ENCODE data around the gene APBB1IP.
"Not testable (repeated sequence)": the region's sequence is repeated elsewhere in the genome, so short reads cannot be mapped to it uniquely, and the experiment has no call there.

Gene APBB1IP

DNA sequence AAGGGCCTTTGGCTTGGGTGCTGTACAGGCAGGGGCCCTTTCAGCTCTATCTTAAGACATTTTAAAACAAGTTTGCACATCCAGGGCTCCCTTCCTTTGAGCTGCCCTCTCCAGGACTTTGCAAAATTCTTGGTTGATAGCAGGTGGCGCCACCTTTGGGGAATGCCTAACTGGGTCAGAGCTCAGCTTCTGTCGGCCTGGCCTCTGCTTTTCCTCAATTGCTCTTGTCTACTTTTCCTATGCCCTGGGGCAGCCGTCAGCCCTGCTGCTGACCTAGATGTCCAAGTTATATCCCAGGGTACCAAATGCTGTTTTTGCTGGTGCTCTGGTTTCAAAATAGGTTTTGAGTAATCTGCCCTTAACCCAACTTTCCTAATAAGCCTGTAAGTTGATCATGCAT, 65.8 kb downstream of the APBB1IP start:
- peak; percentile 33 for DNase-seq (ENCODE audit: extremely low spot score)
- ChIA-PET POLR2A (interaction anchor here (0.9 kb wide), 1 partner anchor 12 kb away, joined by 3 read pairs; no protein-coding TSS in a partner anchor), CTCF (interaction anchor here (0.6 to 1.2 kb wide), 4 partner anchors 12 to 720 kb away, joined by 3 to 7 read pairs (median 3); no protein-coding TSS in a partner anchor)
- TF ChIP-seq SP1 (IDR thresholded peaks at IDR 0.05) (no peak), FOXK2 (IDR thresholded peaks at IDR 0.05) (no peak), FOXA1 (IDR thresholded peaks at IDR 0.05) (no peak), ZNF384 (IDR thresholded peaks at IDR 0.05) (no peak), HDGF (IDR thresholded peaks at IDR 0.05; ENCODE audit: borderline replicate concordance) (no peak), SUZ12 (IDR thresholded peaks at IDR 0.05) (no peak), L3MBTL2 (conservative IDR thresholded peaks at IDR 0.05) (no peak), LEF1 (IDR thresholded peaks at IDR 0.05; ENCODE audit: borderline replicate concordance) (no peak), CTBP1 (IDR thresholded peaks at IDR 0.05; ENCODE audit: borderline replicate concordance) (no peak), ARNT (IDR thresholded peaks at IDR 0.05) (no peak), TARDBP (IDR thresholded peaks at IDR 0.05) (no peak), BHLHE40 (IDR thresholded peaks at IDR 0.05; ENCODE audit: borderline replicate concordance) (no peak), PKNOX1 (IDR thresholded peaks at IDR 0.05) (no peak), FOXM1 (IDR thresholded peaks at IDR 0.05; ENCODE audit: borderline replicate concordance) (no peak), NFRKB (IDR thresholded peaks at IDR 0.05) (no peak), ELF4 (IDR thresholded peaks at IDR 0.05) (no peak)

DNA sequence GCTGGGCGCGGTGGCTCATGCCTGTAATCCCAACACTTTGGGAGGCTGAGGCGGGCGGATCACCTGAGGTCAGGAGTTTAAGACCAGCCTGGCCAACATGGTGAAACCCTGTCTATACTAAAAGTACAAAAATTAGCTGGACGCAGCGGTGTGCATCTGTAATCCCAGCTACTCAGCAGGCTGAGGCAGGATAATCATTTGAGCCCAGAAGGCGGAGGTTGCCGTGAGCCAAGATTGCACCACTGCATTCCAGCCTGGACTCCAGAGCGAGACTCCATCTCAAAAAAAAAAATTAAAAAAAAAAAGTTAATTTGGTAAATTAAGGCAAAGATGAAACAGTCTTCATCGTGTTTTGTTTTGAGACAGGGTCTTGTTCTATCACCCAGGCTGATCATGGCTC, 66.3 kb downstream of the APBB1IP start:
- CTCF ChIA-PET = interaction anchor here (0.6 to 1.2 kb wide), 4 partner anchors 11 to 720 kb away, joined by 3 to 7 read pairs (median 3); no protein-coding TSS in a partner anchor
- DNase-seq (ENCODE audit: extremely low spot score); POLR2A ChIA-PET: not testable (repeated sequence)

- no peak for TF ChIP-seq SUZ12 (IDR thresholded peaks at IDR 0.05)
- no peak for TF ChIP-seq L3MBTL2 (conservative IDR thresholded peaks at IDR 0.05)
- no peak for TF ChIP-seq LEF1 (IDR thresholded peaks at IDR 0.05; ENCODE audit: borderline replicate concordance)
- TF ChIP-seq NFRKB (IDR thresholded peaks at IDR 0.05) = no peak
- TF ChIP-seq FOXA1 (IDR thresholded peaks at IDR 0.05) = no peak
- no peak for TF ChIP-seq HDGF (IDR thresholded peaks at IDR 0.05; ENCODE audit: borderline replicate concordance)
- no peak for TF ChIP-seq BHLHE40 (IDR thresholded peaks at IDR 0.05; ENCODE audit: borderline replicate concordance)
- no peak for TF ChIP-seq ELF4 (IDR thresholded peaks at IDR 0.05)
- no peak for TF ChIP-seq FOXM1 (IDR thresholded peaks at IDR 0.05; ENCODE audit: borderline replicate concordance)
- CTCF ChIA-PET = no interaction called here
- POLR2A ChIA-PET = no interaction called here
- DNase-seq (ENCODE audit: extremely low spot score) = no peak
Measured at GRCh38 chr10:26505491-26505890, 67.3 kb downstream of the APBB1IP start.

DNA sequence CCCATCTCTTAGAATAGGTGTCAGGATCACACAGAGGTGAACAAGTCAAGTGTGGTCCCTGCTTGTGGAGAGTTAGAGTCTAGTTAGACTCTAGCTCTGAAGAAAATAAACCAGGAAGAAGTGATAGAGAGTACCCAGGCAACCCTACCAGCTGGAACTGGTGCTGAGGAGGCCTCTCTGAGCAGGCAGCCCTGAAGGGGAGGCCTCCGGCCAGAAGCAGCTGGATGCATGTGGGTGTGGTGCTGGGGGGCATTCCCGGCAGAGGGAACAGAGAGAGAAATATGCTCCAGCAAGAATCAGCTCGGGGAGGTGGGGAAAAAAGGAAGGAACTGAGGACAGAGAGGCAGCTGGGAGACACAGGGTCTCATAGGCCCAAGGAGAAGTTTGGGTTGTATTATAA, 68.6 kb downstream of the APBB1IP start:
- POLR2A ChIA-PET = no interaction called here
- CTCF ChIA-PET = no interaction called here
- TF ChIP-seq SUZ12 (IDR thresholded peaks at IDR 0.05) (no peak), ELF4 (IDR thresholded peaks at IDR 0.05) (no peak), NFRKB (IDR thresholded peaks at IDR 0.05) (no peak), ZNF384 (IDR thresholded peaks at IDR 0.05) (no peak), L3MBTL2 (conservative IDR thresholded peaks at IDR 0.05) (no peak), FOXA1 (IDR thresholded peaks at IDR 0.05) (no peak), SP1 (IDR thresholded peaks at IDR 0.05) (no peak), BHLHE40 (IDR thresholded peaks at IDR 0.05; ENCODE audit: borderline replicate concordance) (no peak), LEF1 (IDR thresholded peaks at IDR 0.05; ENCODE audit: borderline replicate concordance) (no peak), PKNOX1 (IDR thresholded peaks at IDR 0.05) (no peak), FOXK2 (IDR thresholded peaks at IDR 0.05) (no peak), CTBP1 (IDR thresholded peaks at IDR 0.05; ENCODE audit: borderline replicate concordance) (no peak), TARDBP (IDR thresholded peaks at IDR 0.05) (no peak), FOXM1 (IDR thresholded peaks at IDR 0.05; ENCODE audit: borderline replicate concordance) (no peak), ARNT (IDR thresholded peaks at IDR 0.05) (no peak), HDGF (IDR thresholded peaks at IDR 0.05; ENCODE audit: borderline replicate concordance) (no peak)
- DNase-seq (ENCODE audit: extremely low spot score) = no peak

DNA sequence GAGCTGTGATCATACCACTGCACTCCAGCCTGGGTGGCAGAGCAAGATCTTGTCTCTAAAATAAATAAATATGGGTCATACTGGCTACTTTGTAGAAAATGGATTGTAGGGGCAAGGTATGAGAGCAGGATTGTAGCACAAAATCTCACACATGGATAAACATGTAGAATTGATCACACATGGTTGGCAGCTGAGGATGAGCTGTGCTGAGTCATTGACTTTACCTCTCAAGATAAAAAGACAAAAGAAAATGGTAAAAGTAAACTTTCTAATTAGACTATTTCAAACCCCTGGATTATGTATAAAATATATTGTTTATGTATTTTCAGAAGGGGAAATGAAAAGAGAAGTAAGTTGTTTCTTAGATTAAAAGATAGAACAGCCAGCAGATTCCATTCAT, 69.3 kb downstream of the APBB1IP start:
- ChIA-PET CTCF (interaction anchor here (1.1 kb wide), 1 partner anchor 9 kb away, joined by 3 read pairs; no protein-coding TSS in a partner anchor), POLR2A (no interaction called here)
- no peak for DNase-seq (ENCODE audit: extremely low spot score)
- no peak for TF ChIP-seq FOXK2 (IDR thresholded peaks at IDR 0.05)
- no peak for TF ChIP-seq SUZ12 (IDR thresholded peaks at IDR 0.05)
- TF ChIP-seq ARNT (IDR thresholded peaks at IDR 0.05) = no peak
- no peak for TF ChIP-seq ELF4 (IDR thresholded peaks at IDR 0.05)
- no peak for TF ChIP-seq FOXM1 (IDR thresholded peaks at IDR 0.05; ENCODE audit: borderline replicate concordance)

- no peak for DNase-seq (ENCODE audit: extremely low spot score)
- ChIA-PET POLR2A (no interaction called here), CTCF (interaction anchor here (1.1 kb wide), 1 partner anchor 8 kb away, joined by 3 read pairs; no protein-coding TSS in a partner anchor)
- no peak for TF ChIP-seq L3MBTL2 (conservative IDR thresholded peaks at IDR 0.05)
- no peak for TF ChIP-seq PKNOX1 (IDR thresholded peaks at IDR 0.05)
- no peak for TF ChIP-seq NFRKB (IDR thresholded peaks at IDR 0.05)
- no peak for TF ChIP-seq FOXK2 (IDR thresholded peaks at IDR 0.05)
- TF ChIP-seq FOXM1 (IDR thresholded peaks at IDR 0.05; ENCODE audit: borderline replicate concordance) = no peak
- no peak for TF ChIP-seq HDGF (IDR thresholded peaks at IDR 0.05; ENCODE audit: borderline replicate concordance)
- TF ChIP-seq ZNF384 (IDR thresholded peaks at IDR 0.05) = no peak
- no peak for TF ChIP-seq SP1 (IDR thresholded peaks at IDR 0.05)
Measured at GRCh38 chr10:26508016-26508415, 69.9 kb downstream of the APBB1IP start.

DNA sequence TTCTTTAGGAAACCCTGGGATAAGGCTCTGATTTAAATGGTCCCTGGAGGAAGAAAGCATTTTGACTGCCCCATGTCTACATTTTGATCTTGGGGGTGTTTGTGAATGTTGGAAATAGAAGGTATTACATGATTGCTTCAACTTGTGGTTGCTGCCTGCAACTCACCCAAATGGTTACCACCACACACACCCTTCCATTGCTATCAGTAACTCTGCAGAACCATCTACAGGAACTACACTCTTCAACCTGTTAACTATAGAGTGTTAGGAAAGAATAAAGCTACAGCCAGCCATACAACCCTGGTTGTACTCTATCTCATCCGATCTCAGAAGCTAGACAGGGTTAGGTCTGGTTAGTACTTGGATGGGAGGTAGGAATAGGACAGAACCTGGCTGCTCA, 71.2 kb downstream of the APBB1IP start:
- TF ChIP-seq HDGF (IDR thresholded peaks at IDR 0.05; ENCODE audit: borderline replicate concordance) (no peak), SUZ12 (IDR thresholded peaks at IDR 0.05) (no peak), CTBP1 (IDR thresholded peaks at IDR 0.05; ENCODE audit: borderline replicate concordance) (no peak), ELF4 (IDR thresholded peaks at IDR 0.05) (no peak), ARNT (IDR thresholded peaks at IDR 0.05) (no peak), TARDBP (IDR thresholded peaks at IDR 0.05) (no peak), SP1 (IDR thresholded peaks at IDR 0.05) (no peak), FOXM1 (IDR thresholded peaks at IDR 0.05; ENCODE audit: borderline replicate concordance) (no peak), PKNOX1 (IDR thresholded peaks at IDR 0.05) (no peak), FOXA1 (IDR thresholded peaks at IDR 0.05) (no peak), ZNF384 (IDR thresholded peaks at IDR 0.05) (no peak), FOXK2 (IDR thresholded peaks at IDR 0.05) (no peak), L3MBTL2 (conservative IDR thresholded peaks at IDR 0.05) (no peak), BHLHE40 (IDR thresholded peaks at IDR 0.05; ENCODE audit: borderline replicate concordance) (no peak), NFRKB (IDR thresholded peaks at IDR 0.05) (no peak), LEF1 (IDR thresholded peaks at IDR 0.05; ENCODE audit: borderline replicate concordance) (no peak)
- ChIA-PET CTCF (no interaction called here), POLR2A (no interaction called here)

More for the DNA sequence above, 71.2 kb downstream of the APBB1IP start:
- DNase-seq (ENCODE audit: extremely low spot score) = no peak
